ENCODE data around the gene RTP3.
A peak's percentile ranks its signal among the peaks of the same experiment; 100 is the strongest.

GRCh38 chr3:46488735-46489361 is 8.9 kb upstream of the RTP3 start:
- TF ChIP-seq, protein P1, sequence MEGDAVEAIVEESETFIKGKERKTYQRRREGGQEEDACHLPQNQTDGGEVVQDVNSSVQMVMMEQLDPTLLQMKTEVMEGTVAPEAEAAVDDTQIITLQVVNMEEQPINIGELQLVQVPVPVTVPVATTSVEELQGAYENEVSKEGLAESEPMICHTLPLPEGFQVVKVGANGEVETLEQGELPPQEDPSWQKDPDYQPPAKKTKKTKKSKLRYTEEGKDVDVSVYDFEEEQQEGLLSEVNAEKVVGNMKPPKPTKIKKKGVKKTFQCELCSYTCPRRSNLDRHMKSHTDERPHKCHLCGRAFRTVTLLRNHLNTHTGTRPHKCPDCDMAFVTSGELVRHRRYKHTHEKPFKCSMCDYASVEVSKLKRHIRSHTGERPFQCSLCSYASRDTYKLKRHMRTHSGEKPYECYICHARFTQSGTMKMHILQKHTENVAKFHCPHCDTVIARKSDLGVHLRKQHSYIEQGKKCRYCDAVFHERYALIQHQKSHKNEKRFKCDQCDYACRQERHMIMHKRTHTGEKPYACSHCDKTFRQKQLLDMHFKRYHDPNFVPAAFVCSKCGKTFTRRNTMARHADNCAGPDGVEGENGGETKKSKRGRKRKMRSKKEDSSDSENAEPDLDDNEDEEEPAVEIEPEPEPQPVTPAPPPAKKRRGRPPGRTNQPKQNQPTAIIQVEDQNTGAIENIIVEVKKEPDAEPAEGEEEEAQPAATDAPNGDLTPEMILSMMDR (IDR thresholded peaks at IDR 0.05), result peak in 1 of 3 donors; percentile 94
- no peak for TF ChIP-seq POLR2A (IDR thresholded peaks at IDR 0.05)
